ENCODE data around the gene CD8A. TPM values are rescaled to one million over a fixed set of nuclear protein-coding genes. Genes with fewer than 3 reads are reported as not detected.

CD8A gene
- total RNA-seq, 6 experiments from 2014 or later = not detected

Other genes starting within 250 kb of the CD8A start
- gene CHMP3, start 227.5 kb downstream of the CD8A start, total RNA-seq (2021; fragmentation: NEBNext Ultra II Directional; extraction: Animal tissue kit (Norgen Biotek cat#: 25700)) = 100 to 1,000 TPM in 5 of 6 experiments, 10 to 100 TPM in 1; 96.3 to 120 (median 113) TPM
- 10 to 100 TPM; 11.3 to 18.5 (median 13.1) TPM for gene RNF103, start 167.0 kb downstream of the CD8A start, total RNA-seq (2021; fragmentation: NEBNext Ultra II Directional; extraction: Animal tissue kit (Norgen Biotek cat#: 25700))
- 10 to 100 TPM in 1 of 6 experiments, 1 to 10 TPM in 5; 5.5 to 10.7 (median 8.4) TPM for gene RMND5A, start 70.6 kb downstream of the CD8A start, total RNA-seq (2021; fragmentation: NEBNext Ultra II Directional; extraction: Animal tissue kit (Norgen Biotek cat#: 25700))
- not detected for gene CD8B, start 71.0 kb upstream of the CD8A start, total RNA-seq (2021; fragmentation: NEBNext Ultra II Directional; extraction: Animal tissue kit (Norgen Biotek cat#: 25700))
- gene RGPD1, start 151.2 kb upstream of the CD8A start, total RNA-seq (2021; fragmentation: NEBNext Ultra II Directional; extraction: Animal tissue kit (Norgen Biotek cat#: 25700)) = 1 to 10 TPM in 5 of 6 experiments, under 1 TPM in 1; 0.97 to 2.2 (median 1.4) TPM
- gene PLGLB1, start 230.9 kb upstream of the CD8A start, total RNA-seq (2021; fragmentation: NEBNext Ultra II Directional; extraction: Animal tissue kit (Norgen Biotek cat#: 25700)) = 1 to 10 TPM in 1 of 6 experiments, under 1 TPM in 2, not detected in 3; 0.47 to 1.4 (median 0.62) TPM